HFF-Myc (cell line): ENCODE results near the gene CPM.
"Not testable (repeated sequence)": the region's sequence is repeated elsewhere in the genome, so short reads cannot be mapped to it uniquely, and the experiment has no call there.

ENCODE experiments used
- DNase-seq: peaks from one replicate; pipeline ENCODE4 v3.0.0-alpha.2; 2011; ENCODE audit warnings: low read depth; ENCODE audit errors: extremely low read depth
- H3K4me3 ChIP-seq: replicated peaks from 2 replicates; pipeline ENCODE4 v1.5.1; 2011; ENCODE audit warnings: low read depth, mild to moderate bottlenecking, control low read depth, low read length
- CTCF ChIP-seq: IDR thresholded peaks from 2 replicates; pipeline ENCODE4 v1.5.1; 2012; ENCODE audit warnings: mild to moderate bottlenecking, low read depth, low read length, control low read depth; ENCODE audit errors: missing control alignments

The CPM gene

GRCh38 chr12:68807576-68808387, 125.2 kb downstream of the CPM start, which contains the start of gene MDM2:
Gene MDM2 (plus strand): TSS chr12:68808177. CDS start chr12:68808478, 301 bp downstream.
- DNase-seq: no peak
- peak within 1 kb of the TSS; percentile 96 for H3K4me3 ChIP-seq
- TF ChIP-seq CTCF: peak; percentile 76

GRCh38 chr12:68807274-68807575, 125.7 kb downstream of the CPM start:
- H3K4me3 ChIP-seq: peak overlapping the region; percentile 96
- not testable (repeated sequence) for DNase-seq

- TF ChIP-seq CTCF: no peak
- H3K4me3 ChIP-seq: no peak overlapping the region
- DNase-seq: no peak
Observed at GRCh38 chr12:68806488-68807237, 126.3 kb downstream of the CPM start.

GRCh38 chr12:68805592-68806120, 127.3 kb downstream of the CPM start:
- TF ChIP-seq CTCF: no peak
- H3K4me3 ChIP-seq: no peak overlapping the region

GRCh38 chr12:68804657-68805591, 128.0 kb downstream of the CPM start:
- TF ChIP-seq CTCF: no peak
- no peak overlapping the region for H3K4me3 ChIP-seq
- DNase-seq: no peak

More at GRCh38 chr12:68805592-68806120, 127.3 kb downstream of the CPM start:
- DNase-seq: no peak

- H3K4me3 ChIP-seq: no peak overlapping the region
- no peak for DNase-seq
- TF ChIP-seq CTCF: no peak
Observed at GRCh38 chr12:68803948-68804656, 128.9 kb downstream of the CPM start.

- DNase-seq, H3K4me3 ChIP-seq: not testable (repeated sequence)
Observed at GRCh38 chr12:68802911-68803651, 129.9 kb downstream of the CPM start.

GRCh38 chr12:68802372-68802745, 130.6 kb downstream of the CPM start:
- not testable (repeated sequence) for DNase-seq, H3K4me3 ChIP-seq
